ENCODE results near the gene BCAS3.

- TF ChIP-seq CTCF (IDR thresholded peaks at IDR 0.05) (no peak), POLR2A (IDR thresholded peaks at IDR 0.05) (no peak)
These were observed 552.8 kb downstream of the BCAS3 start for GRCh38 chr17:61230461-61230860.
